Mesenchymal stem cell (in vitro differentiated cells and primary cell): ENCODE results near the gene SEZ6L.

Source experiments
- DNase-seq: peaks from one replicate; pipeline ENCODE4 v3.0.0-alpha.2; 2013
- H2AFZ ChIP-seq: one replicate; pipeline ENCODE4 v1.6.1; 2013; ENCODE audit warnings: low read depth, mild to moderate bottlenecking, control low read depth, inconsistent platforms, low read length, moderate library complexity
- H2AK5ac ChIP-seq: 2 replicates; pipeline ENCODE4 v1.6.1; 2013; ENCODE audit warnings: low read length, moderate library complexity, mild to moderate bottlenecking, inconsistent platforms; ENCODE audit not compliant: severe bottlenecking
- H2BK120ac ChIP-seq: one replicate; pipeline ENCODE4 v1.6.1; 2013; ENCODE audit warnings: low read depth, mild to moderate bottlenecking, inconsistent platforms, low read length, moderate library complexity
- H2BK12ac ChIP-seq, 2 experiments: one replicate each; pipeline ENCODE4 v1.6.1; 2013; ENCODE audit warnings: inconsistent platforms in 2 of 2, low read length in 2 of 2, mild to moderate bottlenecking in 2 of 2, moderate library complexity in 2 of 2, control low read depth in 1 of 2
- H2BK15ac ChIP-seq: one replicate; pipeline ENCODE4 v1.6.1; 2013; ENCODE audit warnings: mild to moderate bottlenecking, low read depth, inconsistent platforms; ENCODE audit not compliant: poor library complexity, severe bottlenecking
- H2BK5ac ChIP-seq: 2 replicates; pipeline ENCODE4 v1.6.1; 2013; ENCODE audit warnings: low read depth, mild to moderate bottlenecking, low read length, control low read depth, inconsistent platforms; ENCODE audit not compliant: poor library complexity, severe bottlenecking
- H3K14ac ChIP-seq, 2 experiments: one replicate each; pipeline ENCODE4 v1.6.1; 2013; ENCODE audit warnings: inconsistent platforms in 2 of 2, low read length in 2 of 2, control low read depth in 1 of 2, mild to moderate bottlenecking in 1 of 2, moderate library complexity in 1 of 2
- H3K18ac ChIP-seq, 2 experiments: one replicate each; pipeline ENCODE4 v1.6.1; 2013; ENCODE audit warnings: inconsistent platforms in 2 of 2, low read length in 2 of 2, control low read depth in 1 of 2, low read depth in 1 of 2, mild to moderate bottlenecking in 1 of 2
- H3K23ac ChIP-seq, 2 experiments: one replicate each; pipeline ENCODE4 v1.6.1; 2013; ENCODE audit warnings: inconsistent platforms in 2 of 2, low read length in 2 of 2, mild to moderate bottlenecking in 2 of 2, moderate library complexity in 2 of 2, control low read depth in 1 of 2
- H3K27ac ChIP-seq: 2 replicates; pipeline ENCODE4 v1.5.1; 2013; ENCODE audit warnings: mild to moderate bottlenecking, moderate library complexity, low read length, control low read depth, inconsistent platforms; ENCODE audit not compliant: poor library complexity, severe bottlenecking
- H3K27me3 ChIP-seq, 2 experiments: 2 replicates each; pipeline versions ENCODE4 v1.6.1 to v1.7.0; 2013; ENCODE audit warnings: low read length in 2 of 2, mild to moderate bottlenecking in 2 of 2, moderate library complexity in 2 of 2, control low read depth in 1 of 2, inconsistent platforms in 1 of 2; ENCODE audit not compliant: control insufficient read depth in 1 of 2, insufficient read depth in 1 of 2
- H3K36me3 ChIP-seq, 2 experiments: 2 replicates each; pipeline versions ENCODE4 v1.6.1 to v1.7.0; 2013; ENCODE audit warnings: low read length in 2 of 2, control low read depth in 1 of 2, inconsistent platforms in 1 of 2, low read depth in 1 of 2, mild to moderate bottlenecking in 1 of 2; ENCODE audit not compliant: insufficient read depth in 2 of 2, control insufficient read depth in 1 of 2
- H3K4ac ChIP-seq, 2 experiments: one replicate each; pipeline ENCODE4 v1.6.1; 2013; ENCODE audit warnings: inconsistent platforms in 2 of 2, low read length in 2 of 2, mild to moderate bottlenecking in 2 of 2, moderate library complexity in 2 of 2, control low read depth in 1 of 2, low read depth in 1 of 2
- H3K4me1 ChIP-seq: 2 replicates; pipeline ENCODE4 v1.6.1; 2013; ENCODE audit warnings: low read depth, low read length, control low read depth; ENCODE audit not compliant: control insufficient read depth, insufficient read depth
- H3K4me2 ChIP-seq: 2 replicates; pipeline ENCODE4 v1.6.1; 2013; ENCODE audit warnings: low read length, mild to moderate bottlenecking, inconsistent platforms; ENCODE audit not compliant: poor library complexity, severe bottlenecking
- H3K4me3 ChIP-seq, 2 experiments: 2 replicates each; pipeline versions ENCODE4 v1.5.1 to v1.7.0; 2013; ENCODE audit warnings: low read length in 2 of 2, mild to moderate bottlenecking in 2 of 2, control low read depth in 1 of 2, low read depth in 1 of 2; ENCODE audit not compliant: insufficient read depth in 1 of 2
- H3K79me1 ChIP-seq: replicated peaks from 2 replicates; pipeline ENCODE4 v1.6.1; 2013; ENCODE audit warnings: mild to moderate bottlenecking, control low read depth, low read length, inconsistent platforms; ENCODE audit not compliant: poor library complexity, severe bottlenecking
- H3K9ac ChIP-seq: 2 replicates; pipeline ENCODE4 v1.7.0; 2013; ENCODE audit warnings: mild to moderate bottlenecking, low read length, moderate library complexity
- H3K9me3 ChIP-seq: 2 replicates; pipeline ENCODE4 v1.7.0; 2013; ENCODE audit warnings: mild to moderate bottlenecking, low read length; ENCODE audit not compliant: control insufficient read depth
- H4K8ac ChIP-seq: one replicate; pipeline ENCODE4 v1.6.1; 2013; ENCODE audit warnings: inconsistent platforms, mild to moderate bottlenecking, low read length, moderate library complexity
- H4K91ac ChIP-seq: one replicate; pipeline ENCODE4 v1.6.1; 2013; ENCODE audit warnings: mild to moderate bottlenecking, low read length, inconsistent platforms
- WGBS: methylation state at CpG from one replicate; pipeline ENCODE4 v1.1.7; 2013; ENCODE audit warnings: mixed read lengths; 5-methylcytosine and 5-hydroxymethylcytosine counted together

The SEZ6L gene

DNA sequence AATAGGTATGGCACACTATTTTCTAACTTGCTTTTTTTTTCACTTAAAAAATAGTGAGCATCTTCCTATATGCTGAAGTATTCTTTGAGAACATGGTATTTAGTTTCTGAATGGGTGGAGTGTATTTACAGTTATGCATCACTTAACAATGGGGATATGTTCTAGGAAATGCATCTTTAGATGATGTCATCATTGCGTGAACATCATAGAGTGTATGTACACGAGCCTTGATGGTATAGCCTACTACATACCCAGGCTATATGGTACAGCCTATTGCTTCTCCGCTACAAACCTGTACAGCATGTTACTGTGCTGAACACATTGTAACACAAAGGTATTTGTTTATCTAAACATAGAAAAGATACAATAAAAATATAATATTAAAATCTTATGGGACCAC is 135.5 kb downstream of the SEZ6L start:
- H3K9ac ChIP-seq = no peak overlapping the region
- no peak overlapping the region for H3K14ac ChIP-seq
- no peaks in the 10 kb centered on the region for H3K79me1 ChIP-seq
- no peaks in the 10 kb centered on the region for H3K4me1 ChIP-seq
- H2BK5ac ChIP-seq = no peak overlapping the region
- peaks cover 10 to 29% of the 10 kb centered on the region in 2 experiments for H3K27me3 ChIP-seq
- no peak overlapping the region for H3K27ac ChIP-seq
- H2BK120ac ChIP-seq = no peak overlapping the region
- no peak for DNase-seq
- no peak overlapping the region for H3K4me2 ChIP-seq
- no peak overlapping the region for H3K18ac ChIP-seq
- H3K36me3 ChIP-seq = no peaks in the 10 kb centered on the region
- no peak overlapping the region for H2AFZ ChIP-seq
- H3K4me3 ChIP-seq = no peak overlapping the region
- no peak overlapping the region for H3K23ac ChIP-seq
- no peak overlapping the region for H4K8ac ChIP-seq
- H4K91ac ChIP-seq = no peak overlapping the region
- no peak overlapping the region for H2AK5ac ChIP-seq
- WGBS = 83% methylated on average over 2 of the region's 3 CpGs
- H2BK12ac ChIP-seq = no peak overlapping the region
- no peak overlapping the region for H3K4ac ChIP-seq
- H2BK15ac ChIP-seq = no peak overlapping the region
- no peaks in the 10 kb centered on the region for H3K9me3 ChIP-seq

DNA sequence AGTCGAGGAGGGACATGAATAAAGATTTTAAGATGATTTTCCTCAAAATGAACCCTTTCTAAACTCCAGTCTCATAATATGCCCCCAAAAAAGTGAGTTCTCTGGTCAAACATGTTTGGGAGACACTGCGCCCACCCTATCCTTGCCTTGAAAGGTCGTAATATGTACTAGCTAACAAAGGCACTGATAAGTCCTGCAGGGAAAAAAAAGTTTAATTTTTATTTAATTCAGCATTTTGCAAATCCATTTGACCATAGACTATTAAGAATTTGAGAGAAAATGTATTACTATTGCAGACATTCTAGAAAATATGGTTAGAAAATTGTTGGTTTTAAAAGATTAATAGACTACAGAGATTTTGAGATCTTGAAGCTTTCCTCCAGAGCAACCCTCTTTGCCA is 139.2 kb downstream of the SEZ6L start:
- Histone ChIP-seq H2BK5ac (no peak overlapping the region), H3K4me1 (no peaks in the 10 kb centered on the region), H3K4me2 (no peak overlapping the region), H3K9me3 (no peaks in the 10 kb centered on the region), H3K27ac (no peak overlapping the region), H3K79me1 (no peaks in the 10 kb centered on the region), H4K91ac (no peak overlapping the region), H3K14ac (no peak overlapping the region), H3K18ac (no peak overlapping the region), H3K4ac (no peak overlapping the region), H3K9ac (no peak overlapping the region), H3K27me3 (peaks cover 10 to 39% of the 10 kb centered on the region in 2 experiments), H4K8ac (no peak overlapping the region), H3K23ac (no peak overlapping the region), H2BK120ac (no peak overlapping the region), H2BK15ac (no peak overlapping the region), H2AK5ac (no peak overlapping the region), H2BK12ac (no peak overlapping the region), H2AFZ (no peak overlapping the region), H3K36me3 (no peaks in the 10 kb centered on the region), H3K4me3 (no peak overlapping the region)
- DNase-seq = no peak
- no CpG with 5 or more reads among the region's 3 CpGs for WGBS

DNA sequence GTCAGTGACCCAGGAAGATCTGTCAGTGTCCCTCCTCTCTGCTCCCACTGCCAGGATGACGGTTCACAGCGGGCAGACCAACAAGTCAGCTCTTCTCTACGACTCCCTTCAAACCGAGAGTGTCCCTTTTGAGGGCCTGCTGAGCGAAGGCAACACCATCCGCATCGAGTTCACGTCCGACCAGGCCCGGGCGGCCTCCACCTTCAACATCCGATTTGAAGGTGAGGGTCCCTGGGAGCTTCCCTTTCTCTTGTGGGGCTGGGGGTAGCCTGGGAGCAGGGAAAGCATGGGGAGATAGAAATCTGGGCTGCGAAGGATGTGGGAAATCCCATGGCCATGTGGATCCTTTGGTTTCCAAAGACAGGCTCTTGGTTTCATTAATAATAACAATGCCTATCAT is 141.4 kb downstream of the SEZ6L start:
- no peaks in the 10 kb centered on the region for H3K36me3 ChIP-seq
- no peak overlapping the region for H3K4ac ChIP-seq
- 90% methylated on average over 12 of the region's 13 CpGs for WGBS

DNA sequence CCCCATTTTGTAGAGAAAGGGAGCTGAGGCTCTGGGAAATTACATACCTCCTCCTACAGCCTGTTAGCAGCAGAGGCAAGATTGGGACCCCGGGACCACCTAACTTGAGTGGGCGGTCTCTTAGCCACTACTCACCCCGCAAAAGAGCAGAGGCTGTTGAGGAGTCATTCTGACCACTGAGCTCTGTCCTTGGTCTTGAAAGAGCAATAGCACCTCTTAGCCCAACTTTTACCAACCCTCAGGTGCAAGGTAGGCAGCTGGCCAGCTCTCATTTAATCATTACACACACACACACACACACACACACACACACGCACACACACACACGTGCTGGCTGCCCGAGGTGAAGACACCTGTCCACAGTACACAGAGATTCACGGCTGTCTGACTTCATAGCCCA is 144.0 kb downstream of the SEZ6L start:
- 70% methylated on average over 7 of the region's 7 CpGs for WGBS
- no peak overlapping the region for H3K4me3 ChIP-seq

More for the DNA sequence above, 141.4 kb downstream of the SEZ6L start:
- DNase-seq = no peak
- H3K27ac ChIP-seq = no peak overlapping the region
- no peak overlapping the region for H3K14ac ChIP-seq
- H2BK5ac ChIP-seq = no peak overlapping the region
- H3K23ac ChIP-seq = no peak overlapping the region
- H3K9me3 ChIP-seq = no peaks in the 10 kb centered on the region
- no peak overlapping the region for H3K4me3 ChIP-seq
- no peak overlapping the region for H4K8ac ChIP-seq
- no peak overlapping the region for H2AFZ ChIP-seq
- H2BK12ac ChIP-seq = no peak overlapping the region
- H3K4me2 ChIP-seq = no peak overlapping the region
- no peaks in the 10 kb centered on the region for H3K79me1 ChIP-seq
- no peaks in the 10 kb centered on the region for H3K4me1 ChIP-seq
- no peak overlapping the region for H3K18ac ChIP-seq
- no peak overlapping the region for H3K9ac ChIP-seq
- no peak overlapping the region for H4K91ac ChIP-seq
- no peak overlapping the region for H2AK5ac ChIP-seq
- peaks cover 14 to 43% of the 10 kb centered on the region in 2 experiments for H3K27me3 ChIP-seq
- no peak overlapping the region for H2BK15ac ChIP-seq
- H2BK120ac ChIP-seq = no peak overlapping the region

More for the DNA sequence above, 144.0 kb downstream of the SEZ6L start:
- Histone ChIP-seq H3K4ac (no peak overlapping the region), H3K4me2 (no peak overlapping the region), H3K27ac (no peak overlapping the region), H2AK5ac (no peak overlapping the region), H3K4me1 (no peaks in the 10 kb centered on the region), H3K14ac (no peak overlapping the region), H2BK12ac (no peak overlapping the region), H3K79me1 (no peaks in the 10 kb centered on the region), H3K27me3 (peaks cover 5 to 33% of the 10 kb centered on the region in 2 experiments), H4K8ac (no peak overlapping the region), H3K36me3 (no peaks in the 10 kb centered on the region), H4K91ac (no peak overlapping the region), H2BK5ac (no peak overlapping the region), H3K9ac (no peak overlapping the region), H3K23ac (no peak overlapping the region), H2BK120ac (no peak overlapping the region), H3K18ac (no peak overlapping the region), H2AFZ (no peak overlapping the region), H2BK15ac (no peak overlapping the region), H3K9me3 (no peaks in the 10 kb centered on the region)
- DNase-seq = no peak
